K562 (cell line): ENCODE data around the gene NFATC2. TPM values are rescaled to one million over a fixed set of nuclear protein-coding genes. Genes with fewer than 3 reads are reported as not detected.

Source experiments
- CBX2 ChIP-seq: fragments of 200-600 bp; sonication (generic); IDR thresholded peaks from one replicate; pipeline ENCODE4 v1.6.1; 2012; ENCODE audit warnings: mild to moderate bottlenecking, low read length, inconsistent platforms; ENCODE audit not compliant: insufficient read depth, poor library complexity, severe bottlenecking
- CEBPB ChIP-seq: fragments of 450-650 bp; IDR thresholded peaks from 2 replicates; pipeline ENCODE4 v1.6.1; 2016; ENCODE audit warnings: missing genetic modification characterization, missing compliant biosample characterization
- CREB3L1 ChIP-seq: fragments of 450-650 bp; IDR thresholded peaks from 2 replicates; pipeline ENCODE4 v1.6.1; 2014; ENCODE audit warnings: low read depth, mild to moderate bottlenecking, moderate library complexity, borderline replicate concordance
- EHMT2 ChIP-seq: fragments of 450-650 bp; IDR thresholded peaks from 2 replicates; pipeline ENCODE4 v1.6.1; 2018; ENCODE audit warnings: antibody characterized with exemption
- ELF2 ChIP-seq: fragments of 250-450 bp; sonication (Bioruptor Pico); IDR thresholded peaks from 2 replicates; pipeline ENCODE4 v1.5.0; 2021; ENCODE audit warnings: mild to moderate bottlenecking
- FOS ChIP-seq: IDR thresholded peaks from 3 replicates; pipeline ENCODE4 v1.6.1; 2011; ENCODE audit not compliant: insufficient read length; ENCODE audit errors: extremely low read depth
- FOSL1 ChIP-seq: fragments of 200-800 bp; sonication (Bioruptor generic); conservative IDR thresholded peaks from 2 replicates; pipeline ENCODE4 v1.6.1; 2016; ENCODE audit warnings: missing genetic modification characterization, missing compliant biosample characterization
- GMEB1 ChIP-seq: fragments of 250-450 bp; sonication (Bioruptor Pico); IDR thresholded peaks from 2 replicates; pipeline ENCODE4 v1.4.0; 2020; ENCODE audit warnings: mild to moderate bottlenecking
- GTF2F1 ChIP-seq: IDR thresholded peaks from 2 replicates; pipeline ENCODE4 v1.6.1; 2011; ENCODE audit warnings: low read depth, low read length, improper control_type of control experiment
- HMG20B ChIP-seq: fragments of 250-450 bp; sonication (Bioruptor Pico); IDR thresholded peaks from 2 replicates; pipeline ENCODE4 v1.5.0; 2021; ENCODE audit warnings: mild to moderate bottlenecking
- HNRNPLL ChIP-seq: fragments of 200-400 bp; formaldehyde crosslinking; IDR thresholded peaks from 2 replicates; pipeline ENCODE4 v1.6.1; 2017; ENCODE audit warnings: low read length, low read depth, mild to moderate bottlenecking; ENCODE audit not compliant: poor library complexity, severe bottlenecking
- LCOR ChIP-seq: sonication (generic); formaldehyde crosslinking; IDR thresholded peaks from 2 replicates; pipeline ENCODE4 v1.8.0; 2022; ENCODE audit warnings: mild to moderate bottlenecking, missing genetic modification reagents
- MAFG ChIP-seq: fragments of 450-650 bp; conservative IDR thresholded peaks from 2 replicates; pipeline ENCODE4 v1.6.1; 2016; ENCODE audit warnings: missing genetic modification characterization, missing compliant biosample characterization
- MITF ChIP-seq: IDR thresholded peaks from 2 replicates; pipeline ENCODE4 v1.6.1; 2014; ENCODE audit warnings: antibody characterized with exemption
- NFE2 ChIP-seq: IDR thresholded peaks from 2 replicates; pipeline ENCODE4 v1.6.1; 2014; ENCODE audit warnings: antibody characterized with exemption, low read depth
- PTRF ChIP-seq: fragments of 450-650 bp; IDR thresholded peaks from 2 replicates; pipeline ENCODE4 v1.6.1; 2016; ENCODE audit warnings: mild to moderate bottlenecking, missing genetic modification characterization, missing compliant biosample characterization
- RCOR1 ChIP-seq, 2 experiments: IDR thresholded peaks; 2 replicates each; pipeline ENCODE4 v1.6.1; 2012; ENCODE audit warnings: low read depth in 2 of 2, low read length in 2 of 2, borderline replicate concordance in 1 of 2, improper control_type of control experiment in 1 of 2
- SAFB ChIP-seq: fragments of 200-400 bp; formaldehyde crosslinking; IDR thresholded peaks from 2 replicates; pipeline ENCODE4 v1.6.1; 2017; ENCODE audit warnings: low read depth, low read length, borderline replicate concordance
- SMARCA5 ChIP-seq: fragments of 450-650 bp; IDR thresholded peaks from 2 replicates; pipeline ENCODE4 v1.6.1; 2016
- SNIP1 ChIP-seq: fragments of 450-650 bp; IDR thresholded peaks from 2 replicates; pipeline ENCODE4 v1.7.1; 2017; ENCODE audit warnings: low read depth, mild to moderate bottlenecking
- TAL1 ChIP-seq: fragments of 450-650 bp; IDR thresholded peaks from 2 replicates; pipeline ENCODE4 v1.6.1; 2016; ENCODE audit warnings: mild to moderate bottlenecking
- TCF3 ChIP-seq: sonication (generic); formaldehyde crosslinking; IDR thresholded peaks from 2 replicates; pipeline ENCODE4 v1.4.0; 2020; ENCODE audit warnings: mild to moderate bottlenecking, missing genetic modification reagents
- ZC3H4 ChIP-seq: sonication (generic); formaldehyde crosslinking; IDR thresholded peaks from 2 replicates; pipeline ENCODE4 v1.9.0; 2021; ENCODE audit warnings: missing genetic modification reagents, borderline replicate concordance
- ZFX ChIP-seq: sonication (generic); formaldehyde crosslinking; IDR thresholded peaks from 2 replicates; pipeline ENCODE4 v1.8.0; 2022; ENCODE audit warnings: mild to moderate bottlenecking, missing genetic modification reagents, moderate library complexity
- ZNF263 ChIP-seq: sonication (generic); formaldehyde crosslinking; IDR thresholded peaks from 2 replicates; pipeline ENCODE4 v1.8.0; 2022; ENCODE audit warnings: mild to moderate bottlenecking, missing genetic modification reagents, borderline replicate concordance
- polyA plus RNA-seq, 8 experiments: library from polyadenylated mRNA; depleted of rRNA in 4 of 8; stranded (reverse) in 5 of 8; unstranded in 3 of 8; fragments of >200 nt; fragmentation: Nextera tagmentation in 2 of 8; fragmentation: Illumina TruSeq in 1 of 8; extraction: Ambion mirVana in 2 of 8; extraction: Trizol in 1 of 8; gene quantifications; 2 replicates each; pipeline versions ENCODE4 v1.2.1 to v1.2.3, GENCODE V29; 2011 to 2014; ENCODE audit warnings: inconsistent platforms in 1 of 8, missing spikeins in 1 of 8
- total RNA-seq, 7 experiments: library from RNA; depleted of rRNA in 6 of 7; stranded (reverse); fragments of >200 nt in 6 of 7; fragmentation: Illumina TruSeq in 2 of 7; extraction: Trizol in 2 of 7; gene quantifications; 2 replicates each; pipeline versions ENCODE4 v1.2.1 to v1.2.3, GENCODE V29; 2011 to 2021; ENCODE audit warnings: low replicate concordance in 1 of 7

Gene NFATC2
- total and polyA plus RNA-seq, 9 of the 15 experiments (the other 6 are each of a cell fraction or from before 2014, with no cell fraction given) = 1.9 to 11.2 (median 3.0) TPM

GRCh38 chr20:51492167-51493092 is 50.1 kb downstream of the NFATC2 start (continued):
- TF ChIP-seq SNIP1 (no peak), TCF3 (CRISPR knock-in tag) (peak; percentile 54), HMG20B (CRISPR knock-in tag) (no peak), ZC3H4 (no peak), GMEB1 (CRISPR knock-in tag) (0 out of 2 replicates have a peak, but pooled peaks have one; percentile 30), CREB3L1 (no peak; the same call in 1 of the 2 replicates), MITF (no peak), RCOR1 (IDR thresholded peaks at IDR 0.05; ENCODE audit: borderline replicate concordance in 1 of 2, low read depth in 2 of 2, low read length in 2 of 2) (peak in 1 of 2 experiments; percentile 82; a peak in 2 of 4 replicates), HNRNPLL (no peak), ZNF263 (CRISPR knock-in tag) (no peak), FOS (no peak), CBX2 (no peak), TAL1 (no peak), LCOR (0 out of 2 replicates have a peak, but pooled peaks have one; percentile 34), SMARCA5 (no peak), MAFG (tag) (no peak; the same call in 1 of the 2 replicates), EHMT2 (no peak), FOSL1 (tag) (peak; percentile 50; the same call in 1 of the 2 replicates), ZFX (CRISPR knock-in tag) (peak; percentile 88), SAFB (no peak), ELF2 (CRISPR knock-in tag) (peak; percentile 6; the same call in 1 of the 2 replicates), GTF2F1 (no peak), PTRF (tag) (no peak), NFE2 (peak; percentile 45; the same call in 1 of the 2 replicates), CEBPB (no peak)
